ENCODE data around the gene C12orf75.

C12orf75 gene

DNA sequence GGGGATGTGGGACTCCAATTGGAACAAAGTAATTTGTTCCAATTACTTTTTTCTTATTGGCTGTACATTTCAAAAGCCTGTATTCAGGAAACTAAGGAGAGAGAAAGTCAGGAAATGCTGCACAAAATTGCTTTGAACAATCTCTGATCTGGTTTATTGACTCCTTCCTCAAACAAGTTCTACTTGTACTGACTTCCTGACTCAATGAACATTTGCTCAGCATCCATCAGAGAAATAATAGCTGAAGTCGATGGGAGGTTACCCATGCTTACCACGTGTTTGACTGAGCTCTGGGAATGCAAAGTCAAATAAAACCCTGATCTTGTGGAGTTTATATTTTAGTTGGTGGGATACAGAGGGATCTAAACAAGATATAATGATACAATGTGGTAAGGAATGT, 15.4 kb upstream of the C12orf75 start:
- no peak overlapping the region for H3K4me3 ChIP-seq (ENCODE audit: low read length)
- TF ChIP-seq, protein P1, sequence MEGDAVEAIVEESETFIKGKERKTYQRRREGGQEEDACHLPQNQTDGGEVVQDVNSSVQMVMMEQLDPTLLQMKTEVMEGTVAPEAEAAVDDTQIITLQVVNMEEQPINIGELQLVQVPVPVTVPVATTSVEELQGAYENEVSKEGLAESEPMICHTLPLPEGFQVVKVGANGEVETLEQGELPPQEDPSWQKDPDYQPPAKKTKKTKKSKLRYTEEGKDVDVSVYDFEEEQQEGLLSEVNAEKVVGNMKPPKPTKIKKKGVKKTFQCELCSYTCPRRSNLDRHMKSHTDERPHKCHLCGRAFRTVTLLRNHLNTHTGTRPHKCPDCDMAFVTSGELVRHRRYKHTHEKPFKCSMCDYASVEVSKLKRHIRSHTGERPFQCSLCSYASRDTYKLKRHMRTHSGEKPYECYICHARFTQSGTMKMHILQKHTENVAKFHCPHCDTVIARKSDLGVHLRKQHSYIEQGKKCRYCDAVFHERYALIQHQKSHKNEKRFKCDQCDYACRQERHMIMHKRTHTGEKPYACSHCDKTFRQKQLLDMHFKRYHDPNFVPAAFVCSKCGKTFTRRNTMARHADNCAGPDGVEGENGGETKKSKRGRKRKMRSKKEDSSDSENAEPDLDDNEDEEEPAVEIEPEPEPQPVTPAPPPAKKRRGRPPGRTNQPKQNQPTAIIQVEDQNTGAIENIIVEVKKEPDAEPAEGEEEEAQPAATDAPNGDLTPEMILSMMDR (IDR thresholded peaks at IDR 0.05; ENCODE audit: insufficient read depth, low read depth, low read length, missing control alignments) = no peak
- DNase-seq (ENCODE audit: low read depth) = peak; percentile 31

DNA sequence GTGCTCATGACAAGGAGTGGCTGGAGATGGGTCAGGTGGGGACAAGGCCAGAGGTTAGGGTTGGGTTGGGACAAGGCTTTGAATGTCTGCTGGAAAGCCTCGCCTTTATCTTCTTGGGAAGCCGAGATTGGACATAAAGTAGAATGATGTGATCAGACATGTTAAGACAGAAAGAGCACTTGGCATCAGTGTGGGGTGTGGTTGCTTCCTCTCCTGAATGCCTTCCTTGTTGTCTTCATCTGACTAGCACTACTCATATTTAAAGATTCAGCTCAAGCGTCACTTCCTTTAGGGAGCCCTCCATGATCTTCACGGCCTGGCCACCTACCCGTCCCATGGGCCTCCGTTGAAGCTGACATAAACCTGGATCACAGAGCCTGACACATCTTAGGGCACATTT, 14.8 kb upstream of the C12orf75 start:
- no peak overlapping the region for H3K4me3 ChIP-seq (ENCODE audit: low read length)
- TF ChIP-seq, protein P1 (IDR thresholded peaks at IDR 0.05; ENCODE audit: insufficient read depth, low read depth, low read length, missing control alignments) = no peak
- DNase-seq (ENCODE audit: low read depth) = peak; percentile 86

DNA sequence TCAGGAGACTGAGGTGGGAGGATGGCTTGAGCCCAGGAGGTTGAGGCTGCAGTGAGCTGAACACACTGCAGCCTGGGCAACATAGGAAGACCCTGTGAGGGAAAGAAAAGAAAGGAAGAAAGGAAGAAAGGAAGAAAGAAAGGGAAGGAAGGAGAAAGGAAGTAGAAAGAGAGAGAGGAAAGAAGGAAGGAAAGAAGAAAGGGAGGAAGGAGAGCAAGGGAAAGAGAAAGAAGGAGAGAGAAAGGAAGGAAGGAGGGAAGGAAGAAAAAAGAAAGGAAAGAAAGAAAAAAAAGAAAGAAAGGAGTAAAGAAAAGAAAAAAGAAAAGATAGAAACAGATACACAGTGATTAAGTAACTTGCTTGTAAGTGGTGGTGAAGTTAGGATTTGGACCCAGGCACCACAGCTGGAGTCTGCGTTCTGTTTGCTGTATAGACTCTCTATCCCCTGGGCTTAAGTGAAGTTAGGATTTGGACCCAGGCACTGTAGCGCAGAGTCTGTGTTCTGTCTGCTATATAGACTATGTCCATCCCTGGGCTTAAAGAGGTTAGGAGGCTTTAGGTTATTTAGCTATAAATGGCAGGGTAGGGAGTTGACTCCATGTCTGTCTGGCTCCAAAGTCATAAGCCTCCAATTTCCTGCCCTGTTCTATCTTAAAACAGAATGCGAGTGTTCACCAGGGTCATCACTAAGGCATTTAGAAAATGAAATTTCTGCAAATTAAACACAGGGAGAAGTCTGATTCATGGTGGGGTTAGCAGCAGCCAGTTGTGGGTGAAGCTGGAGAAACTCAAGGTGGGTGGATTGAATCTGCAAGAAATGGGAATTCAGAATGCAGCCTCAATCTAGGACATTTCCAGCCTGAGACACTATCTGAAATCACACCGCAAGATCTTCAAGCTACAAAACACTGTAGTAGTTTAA, 13.3 kb upstream of the C12orf75 start:
- TF ChIP-seq, protein P1 (IDR thresholded peaks at IDR 0.05; ENCODE audit: insufficient read depth, low read depth, low read length, missing control alignments) = no peak
- no peak overlapping the region for H3K4me3 ChIP-seq (ENCODE audit: low read length)
- DNase-seq (ENCODE audit: low read depth) = no peak

DNA sequence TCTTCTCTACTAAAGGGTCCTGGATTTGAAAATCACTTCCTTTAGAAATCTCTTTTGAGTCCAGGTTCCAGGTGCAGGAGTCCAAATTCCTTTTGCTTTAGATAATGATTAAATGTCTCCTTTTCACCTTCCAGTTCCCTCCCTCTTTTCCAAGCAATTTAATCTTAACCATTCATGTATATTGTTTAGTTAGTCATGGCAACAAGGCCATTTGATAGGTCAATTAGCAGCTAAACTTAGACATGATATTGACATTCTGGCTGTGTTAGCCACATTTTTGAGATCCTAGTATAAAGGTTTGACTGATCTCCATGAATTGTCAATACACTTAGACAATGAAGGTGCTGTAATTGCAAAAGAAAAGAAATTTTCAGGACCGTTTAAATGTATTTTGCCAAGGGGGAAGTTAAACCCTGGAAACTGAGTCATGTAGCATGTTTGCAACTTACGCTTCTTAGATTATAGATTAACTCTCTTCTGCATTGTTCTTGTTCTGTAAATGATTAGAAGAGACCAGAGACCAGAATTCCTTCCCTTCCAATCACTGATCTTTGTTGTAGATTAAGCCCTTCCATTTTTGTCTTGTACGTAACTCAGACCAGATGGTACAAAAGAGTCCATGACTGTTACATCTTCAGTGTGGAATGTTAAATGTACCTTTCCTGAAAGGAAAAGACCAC, 12.4 kb upstream of the C12orf75 start:
- DNase-seq (ENCODE audit: low read depth) = no peak
- H3K4me3 ChIP-seq (ENCODE audit: low read length) = no peak overlapping the region
- TF ChIP-seq, protein P1 (IDR thresholded peaks at IDR 0.05; ENCODE audit: insufficient read depth, low read depth, low read length, missing control alignments) = no peak

DNA sequence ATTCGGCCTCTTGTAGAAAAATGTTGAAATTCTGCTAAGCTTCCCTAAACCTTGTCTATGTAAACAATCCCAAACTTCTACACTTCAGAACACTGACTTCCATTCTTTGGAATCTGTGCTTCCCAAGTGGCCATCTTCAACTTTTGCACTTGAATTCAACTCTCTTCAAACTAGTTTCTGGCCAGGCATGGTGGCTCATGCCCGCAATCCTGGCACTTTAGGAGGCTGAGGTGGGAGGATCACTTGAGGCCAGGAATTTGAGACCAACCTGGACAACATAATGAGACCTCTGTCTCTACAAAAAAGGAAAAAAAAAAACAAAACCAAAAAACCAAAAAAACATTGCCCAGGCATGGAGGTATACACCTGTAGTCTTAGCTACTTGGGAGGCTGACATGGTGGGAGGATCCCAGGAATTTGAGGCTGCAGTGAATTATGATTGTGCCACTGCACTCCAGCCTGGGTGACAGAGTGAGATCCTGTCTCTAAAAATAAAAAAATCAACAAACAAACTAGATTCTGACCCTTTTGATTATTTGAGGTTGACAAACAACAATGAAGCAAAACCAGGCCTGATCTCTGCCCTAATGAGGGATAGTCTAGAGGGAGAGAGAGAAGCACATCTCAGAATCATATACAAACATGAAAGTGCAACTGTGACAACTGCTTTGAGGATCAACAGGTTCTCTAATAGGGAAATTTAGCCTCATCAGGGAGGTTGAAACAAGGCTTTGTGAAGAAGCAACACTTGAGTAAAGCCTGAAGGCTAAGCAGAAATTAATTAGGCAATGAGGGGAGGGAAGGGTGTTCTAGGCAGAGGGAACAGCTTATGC, 11.6 kb upstream of the C12orf75 start:
- no peak for DNase-seq (ENCODE audit: low read depth)
- TF ChIP-seq, protein P1 (IDR thresholded peaks at IDR 0.05; ENCODE audit: insufficient read depth, low read depth, low read length, missing control alignments) = no peak
- H3K4me3 ChIP-seq (ENCODE audit: low read length) = no peak overlapping the region

DNA sequence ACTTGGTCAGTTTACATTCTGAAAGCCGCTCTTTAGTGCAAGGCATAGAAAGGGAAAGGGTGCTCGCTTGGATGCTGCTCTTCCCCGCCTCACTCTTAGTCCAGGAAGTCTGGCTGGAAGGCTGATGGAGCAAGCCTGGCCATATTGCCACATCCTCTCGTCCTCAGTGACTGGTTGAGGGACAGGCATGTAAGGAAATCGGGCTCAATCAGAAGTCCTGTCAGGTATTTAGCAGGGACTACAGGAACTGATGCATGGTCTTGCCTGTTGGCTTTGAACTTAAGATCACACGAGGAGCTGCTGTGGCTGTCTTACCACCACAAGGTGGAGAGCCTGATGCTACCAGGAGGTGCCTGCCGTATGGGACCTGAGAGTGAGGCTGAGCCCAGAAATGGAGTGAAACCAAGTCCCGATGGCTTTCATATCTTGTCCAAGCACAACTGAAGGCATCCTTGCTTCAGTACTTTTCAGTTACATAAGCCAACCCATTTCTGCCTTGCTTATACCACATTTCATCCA, 10.7 kb upstream of the C12orf75 start:
- TF ChIP-seq, protein P1 (IDR thresholded peaks at IDR 0.05; ENCODE audit: insufficient read depth, low read depth, low read length, missing control alignments) = no peak
- DNase-seq (ENCODE audit: low read depth) = no peak
- H3K4me3 ChIP-seq (ENCODE audit: low read length) = no peak overlapping the region

Data from epithelial cell of esophagus (primary cell).